RWPE2 (cell line): ENCODE results near the gene POFUT2.

Experiments used
- ATAC-seq: fragments of 200-7000 bp; cut with Tn5 transposase; 3 replicates; pipeline ENCODE4 v1.9.1; 2021; ENCODE audit warnings: low read depth
- DNase-seq: peaks from one replicate; pipeline ENCODE4 v3.0.0-alpha.2; 2020; ENCODE audit warnings: low spot score
- H3K27ac ChIP-seq: fragments of 450-650 bp; 2 replicates; pipeline ENCODE4 v1.5.1; 2017; ENCODE audit warnings: mild to moderate bottlenecking; ENCODE audit not compliant: poor library complexity, severe bottlenecking
- H3K27me3 ChIP-seq: fragments of 250-450 bp; sonication (Bioruptor Pico); 2 replicates; pipeline ENCODE4 v1.5.1; 2021; ENCODE audit warnings: mild to moderate bottlenecking, moderate library complexity; ENCODE audit not compliant: insufficient read depth, poor library complexity, severe bottlenecking
- H3K36me3 ChIP-seq: fragments of 250-450 bp; sonication (Bioruptor Pico); 2 replicates; pipeline ENCODE4 v1.5.1; 2020; ENCODE audit warnings: low read depth, mild to moderate bottlenecking, moderate library complexity
- H3K4me1 ChIP-seq: fragments of 250-450 bp; sonication (Bioruptor Pico); 2 replicates; pipeline ENCODE4 v1.5.1; 2021; ENCODE audit warnings: mild to moderate bottlenecking, moderate library complexity; ENCODE audit not compliant: insufficient read depth, poor library complexity, severe bottlenecking
- H3K4me3 ChIP-seq: fragments of 250-450 bp; sonication (Bioruptor Pico); 2 replicates; pipeline ENCODE4 v1.5.1; 2021; ENCODE audit warnings: mild to moderate bottlenecking, moderate library complexity; ENCODE audit not compliant: severe bottlenecking
- H3K9me3 ChIP-seq: fragments of 250-450 bp; sonication (Bioruptor Pico); 2 replicates; pipeline ENCODE4 v1.5.1; 2021; ENCODE audit warnings: mild to moderate bottlenecking, moderate library complexity; ENCODE audit not compliant: severe bottlenecking
- TF ChIP-seq, protein P1 (sequence below): fragments of 450-650 bp; IDR thresholded peaks from one replicate; pipeline ENCODE4 v1.5.1; 2017; ENCODE audit warnings: mild to moderate bottlenecking, moderate library complexity; ENCODE audit not compliant: poor library complexity, severe bottlenecking

Gene POFUT2

DNA sequence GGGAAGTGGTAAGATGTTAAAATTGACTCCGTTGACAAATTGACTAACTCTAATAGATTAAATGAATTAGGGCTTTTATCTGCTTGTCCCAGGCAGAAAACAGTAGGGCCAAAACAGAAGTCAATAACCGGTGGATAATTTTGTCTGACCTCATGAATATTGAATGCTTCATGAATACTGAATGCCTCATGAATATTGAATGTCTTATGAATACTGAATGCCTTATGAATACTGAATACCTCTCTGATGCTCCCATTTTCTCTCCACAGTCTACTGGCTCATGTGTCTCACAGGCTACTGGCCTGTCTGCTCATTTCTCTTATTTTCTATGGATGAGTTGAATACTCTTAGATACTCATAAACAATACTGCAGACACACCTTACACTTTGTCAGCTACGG lies 56.0 kb downstream of the POFUT2 start:
- Histone ChIP-seq H3K36me3 (no peaks in the 10 kb centered on the region), H3K4me1 (no peaks in the 10 kb centered on the region), H3K27me3 (peaks cover 37% of the 10 kb centered on the region), H3K4me3 (no peak overlapping the region), H3K9me3 (no peaks in the 10 kb centered on the region), H3K27ac (no peak overlapping the region)
- ATAC-seq (no peak), DNase-seq (no peak)
- TF ChIP-seq, protein P1, sequence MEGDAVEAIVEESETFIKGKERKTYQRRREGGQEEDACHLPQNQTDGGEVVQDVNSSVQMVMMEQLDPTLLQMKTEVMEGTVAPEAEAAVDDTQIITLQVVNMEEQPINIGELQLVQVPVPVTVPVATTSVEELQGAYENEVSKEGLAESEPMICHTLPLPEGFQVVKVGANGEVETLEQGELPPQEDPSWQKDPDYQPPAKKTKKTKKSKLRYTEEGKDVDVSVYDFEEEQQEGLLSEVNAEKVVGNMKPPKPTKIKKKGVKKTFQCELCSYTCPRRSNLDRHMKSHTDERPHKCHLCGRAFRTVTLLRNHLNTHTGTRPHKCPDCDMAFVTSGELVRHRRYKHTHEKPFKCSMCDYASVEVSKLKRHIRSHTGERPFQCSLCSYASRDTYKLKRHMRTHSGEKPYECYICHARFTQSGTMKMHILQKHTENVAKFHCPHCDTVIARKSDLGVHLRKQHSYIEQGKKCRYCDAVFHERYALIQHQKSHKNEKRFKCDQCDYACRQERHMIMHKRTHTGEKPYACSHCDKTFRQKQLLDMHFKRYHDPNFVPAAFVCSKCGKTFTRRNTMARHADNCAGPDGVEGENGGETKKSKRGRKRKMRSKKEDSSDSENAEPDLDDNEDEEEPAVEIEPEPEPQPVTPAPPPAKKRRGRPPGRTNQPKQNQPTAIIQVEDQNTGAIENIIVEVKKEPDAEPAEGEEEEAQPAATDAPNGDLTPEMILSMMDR, result no peak

DNA sequence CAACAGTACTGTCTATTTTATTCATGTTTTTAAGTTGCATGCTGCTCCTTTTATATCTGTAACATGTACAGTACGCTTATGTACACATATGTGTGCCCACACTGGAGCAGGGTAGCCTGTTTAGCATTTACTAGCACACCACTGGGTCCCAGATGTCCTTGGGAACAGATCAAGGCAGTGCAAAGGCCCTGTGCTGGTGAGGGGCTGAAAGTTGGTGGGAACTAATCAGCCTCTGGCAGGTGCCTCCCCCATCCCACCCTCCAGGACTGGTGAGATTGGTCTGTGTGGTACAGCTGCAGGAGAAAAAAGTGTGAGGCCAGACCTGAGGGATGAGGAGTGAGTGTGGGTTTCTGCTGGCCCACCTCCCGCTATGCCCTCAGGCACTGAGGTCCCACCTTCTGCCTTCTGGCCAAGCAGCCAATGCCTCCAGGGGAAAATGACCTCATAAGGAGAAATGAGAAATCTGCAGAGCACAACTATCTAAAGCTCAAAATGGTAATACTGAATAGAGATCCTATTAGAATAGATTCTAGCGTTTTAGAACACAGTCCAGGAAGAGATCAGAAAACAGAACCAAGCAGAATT lies 58.9 kb downstream of the POFUT2 start:
- TF ChIP-seq, protein P1, result no peak

DNA sequence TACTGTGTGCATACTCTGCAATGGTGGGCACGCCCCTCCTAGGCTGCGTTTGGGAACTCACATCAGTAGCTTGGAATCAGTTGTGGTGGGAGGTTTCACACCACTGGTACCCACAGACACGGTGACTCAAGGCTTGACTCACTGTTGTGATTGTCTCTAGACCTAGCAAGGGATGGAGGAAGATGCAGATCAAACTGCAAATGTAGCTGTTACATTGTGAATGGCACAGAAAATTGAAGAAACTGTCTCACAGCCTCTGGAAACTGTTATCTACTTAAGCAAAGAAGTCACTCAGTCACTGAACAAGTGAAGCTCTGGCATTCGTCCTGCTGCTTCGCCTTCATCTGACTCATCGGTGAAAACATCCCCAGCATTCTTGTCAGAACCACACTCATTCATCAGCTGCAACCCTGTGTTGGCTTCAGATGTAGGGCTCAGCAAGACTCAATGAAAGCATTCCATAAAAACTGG lies 59.5 kb downstream of the POFUT2 start:
- TF ChIP-seq, protein P1, result no peak
- ATAC-seq (peak; percentile 94), DNase-seq (no peak)
- H3K4me1 ChIP-seq, result no peaks in the 10 kb centered on the region
- H3K27ac ChIP-seq, result no peak overlapping the region
- no peak overlapping the region for H3K4me3 ChIP-seq
- H3K9me3 ChIP-seq, result no peaks in the 10 kb centered on the region
- no peaks in the 10 kb centered on the region for H3K36me3 ChIP-seq
- H3K27me3 ChIP-seq, result peaks cover 13% of the 10 kb centered on the region

More for the DNA sequence above, 58.9 kb downstream of the POFUT2 start:
- H3K27me3 ChIP-seq, result peaks cover 18% of the 10 kb centered on the region
- DNase-seq, result no peak
- no peak; the same call in 2 of the 3 replicates for ATAC-seq
- H3K36me3 ChIP-seq, result no peaks in the 10 kb centered on the region
- H3K27ac ChIP-seq, result no peak overlapping the region
- H3K9me3 ChIP-seq, result no peaks in the 10 kb centered on the region
- no peak overlapping the region for H3K4me3 ChIP-seq
- H3K4me1 ChIP-seq, result no peaks in the 10 kb centered on the region

DNA sequence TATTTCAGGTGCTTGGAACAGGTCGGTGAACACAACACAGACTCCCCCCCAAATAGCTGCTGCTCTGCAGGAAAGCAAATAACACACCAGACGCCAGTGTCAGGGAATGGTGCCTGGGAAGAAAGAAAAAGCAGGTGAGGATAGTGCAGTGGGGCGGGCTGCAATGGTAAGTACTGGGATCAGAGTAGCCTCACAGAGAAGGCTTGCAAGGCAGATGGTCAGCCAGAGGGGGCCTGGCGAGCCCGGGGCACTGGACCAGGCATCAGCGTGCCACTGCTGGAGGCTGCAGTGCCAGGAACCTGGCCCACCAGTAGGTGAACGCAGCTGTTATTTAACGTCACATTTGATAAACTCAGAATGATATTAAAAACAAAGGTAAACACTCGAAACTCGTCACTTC lies 60.0 kb downstream of the POFUT2 start:
- no peak overlapping the region for H3K27ac ChIP-seq
- DNase-seq (no peak), ATAC-seq (no peak)

More for the DNA sequence above, 60.0 kb downstream of the POFUT2 start:
- Histone ChIP-seq H3K27me3 (peaks cover 8% of the 10 kb centered on the region), H3K36me3 (no peaks in the 10 kb centered on the region), H3K4me3 (no peak overlapping the region), H3K9me3 (no peaks in the 10 kb centered on the region), H3K4me1 (no peaks in the 10 kb centered on the region)
- TF ChIP-seq, protein P1, result no peak
